Measurements from ENCODE around the gene GBA2. TPM values are rescaled to one million over a fixed set of nuclear protein-coding genes. Genes with fewer than 3 reads are reported as not detected.

Gene GBA2
- total RNA-seq, 1 donor from 2014 or later = 95.9 TPM

- no peak overlapping the region for H3K4me3 Mint-ChIP-seq
- no peaks in the 10 kb centered on the region for H3K27me3 Mint-ChIP-seq (ENCODE audit: low read depth)
- no peak overlapping the region for H3K27ac Mint-ChIP-seq (ENCODE audit: unreplicated experiment)
- H3K9me3 Mint-ChIP-seq = no peaks in the 10 kb centered on the region
- no peak for DNase-seq (ENCODE audit: low read depth, low spot score)
- no peaks in the 10 kb centered on the region for H3K4me1 Mint-ChIP-seq
- peaks cover 30% of the 10 kb centered on the region for H3K36me3 Mint-ChIP-seq (ENCODE audit: low read depth)
- TF ChIP-seq CTCF (conservative IDR thresholded peaks at IDR 0.05) = no peak
These were observed 37.3 kb downstream of the GBA2 start for GRCh38 chr9:35711501-35712428.

GRCh38 chr9:35710818-35711500, 38.1 kb downstream of the GBA2 start:
- Mint-ChIP-seq H3K27me3 (ENCODE audit: low read depth) (no peaks in the 10 kb centered on the region), H3K9me3 (no peaks in the 10 kb centered on the region), H3K36me3 (ENCODE audit: low read depth) (peaks cover 24% of the 10 kb centered on the region), H3K4me1 (no peaks in the 10 kb centered on the region), H3K27ac (ENCODE audit: unreplicated experiment) (no peak overlapping the region), H3K4me3 (no peak overlapping the region)
- TF ChIP-seq CTCF (conservative IDR thresholded peaks at IDR 0.05) = no peak
- DNase-seq (ENCODE audit: low read depth, low spot score) = no peak

- TF ChIP-seq CTCF (conservative IDR thresholded peaks at IDR 0.05) = no peak
- Mint-ChIP-seq H3K4me3 (no peak overlapping the region), H3K4me1 (no peaks in the 10 kb centered on the region), H3K27me3 (ENCODE audit: low read depth) (no peaks in the 10 kb centered on the region), H3K9me3 (no peaks in the 10 kb centered on the region), H3K36me3 (ENCODE audit: low read depth) (peaks cover 31% of the 10 kb centered on the region), H3K27ac (ENCODE audit: unreplicated experiment) (no peak overlapping the region)
- no peak for DNase-seq (ENCODE audit: low read depth, low spot score)
These were observed 40.9 kb downstream of the GBA2 start for GRCh38 chr9:35708146-35708545.

GRCh38 chr9:35706951-35707350, 42.1 kb downstream of the GBA2 start:
- H3K4me1 Mint-ChIP-seq = no peaks in the 10 kb centered on the region
- no peak for TF ChIP-seq CTCF (conservative IDR thresholded peaks at IDR 0.05)
- no peaks in the 10 kb centered on the region for H3K27me3 Mint-ChIP-seq (ENCODE audit: low read depth)
- peaks cover 37% of the 10 kb centered on the region for H3K36me3 Mint-ChIP-seq (ENCODE audit: low read depth)
- H3K9me3 Mint-ChIP-seq = no peaks in the 10 kb centered on the region
- H3K27ac Mint-ChIP-seq (ENCODE audit: unreplicated experiment) = no peak overlapping the region
- DNase-seq (ENCODE audit: low read depth, low spot score) = no peak
- no peak overlapping the region for H3K4me3 Mint-ChIP-seq

- no peaks in the 10 kb centered on the region for H3K9me3 Mint-ChIP-seq
- H3K27me3 Mint-ChIP-seq (ENCODE audit: low read depth) = no peaks in the 10 kb centered on the region
- TF ChIP-seq CTCF (conservative IDR thresholded peaks at IDR 0.05) = no peak
- no peak overlapping the region for H3K4me3 Mint-ChIP-seq
- H3K27ac Mint-ChIP-seq (ENCODE audit: unreplicated experiment) = no peak overlapping the region
- no peaks in the 10 kb centered on the region for H3K4me1 Mint-ChIP-seq
- no peak for DNase-seq (ENCODE audit: low read depth, low spot score)
- H3K36me3 Mint-ChIP-seq (ENCODE audit: low read depth) = peaks cover 32% of the 10 kb centered on the region
These were observed 43.1 kb downstream of the GBA2 start for GRCh38 chr9:35705836-35706430.
